GM18519 (cell line): ENCODE data around the gene CHST13.
"Not testable (repeated sequence)": the region's sequence is repeated elsewhere in the genome, so short reads cannot be mapped to it uniquely, and the experiment has no call there.

Experiments
- ATAC-seq: cut with Tn5 transposase; IDR thresholded peaks from one replicate; pipeline ENCODE4 v1.9.1; 2021; ENCODE audit warnings: mild to moderate bottlenecking, moderate library complexity; ENCODE audit not compliant: unreplicated experiment, low FRiP score

The CHST13 gene

GRCh38 chr3:126578702-126579101 is 54.7 kb downstream of the CHST13 start:
- ATAC-seq: no peak

- ATAC-seq: no peak
Observed at GRCh38 chr3:126580746-126581145, 56.8 kb downstream of the CHST13 start.

GRCh38 chr3:126581569-126581968 is 57.6 kb downstream of the CHST13 start:
- ATAC-seq: no peak

GRCh38 chr3:126582311-126582710 is 58.4 kb downstream of the CHST13 start:
- ATAC-seq: no peak

GRCh38 chr3:126591515-126591914 is 67.6 kb downstream of the CHST13 start:
- ATAC-seq: not testable (repeated sequence)
